Endodermal cell (in vitro differentiated cells): Measurements from ENCODE around the gene PRLH. TPM values are rescaled to one million over a fixed set of nuclear protein-coding genes. Genes with fewer than 3 reads are reported as not detected.

Experiments used
- DNase-seq: peaks from one replicate; pipeline ENCODE4 v3.0.0-alpha.2; 2017
- H3K27ac ChIP-seq: 2 replicates; pipeline ENCODE4 v1.5.1; 2013; ENCODE audit warnings: mild to moderate bottlenecking, low read depth, low read length, moderate library complexity
- H3K27me3 ChIP-seq: 2 replicates; pipeline ENCODE4 v1.6.1; 2013; ENCODE audit warnings: mild to moderate bottlenecking, low read length, moderate library complexity; ENCODE audit not compliant: insufficient read depth, control insufficient read depth, poor library complexity, severe bottlenecking
- H3K36me3 ChIP-seq: 2 replicates; pipeline ENCODE4 v1.7.0; 2013; ENCODE audit warnings: mild to moderate bottlenecking, low read length, moderate library complexity; ENCODE audit not compliant: control insufficient read depth, insufficient read depth
- H3K4me1 ChIP-seq: one replicate; pipeline ENCODE4 v1.7.0; 2013; ENCODE audit warnings: low read length; ENCODE audit not compliant: control insufficient read depth, insufficient read depth
- H3K4me3 ChIP-seq: 2 replicates; pipeline ENCODE4 v1.5.1; 2013; ENCODE audit warnings: mild to moderate bottlenecking, low read length, moderate library complexity
- H3K9ac ChIP-seq: 2 replicates; pipeline ENCODE4 v1.6.1; 2013; ENCODE audit warnings: mild to moderate bottlenecking, low read length, moderate library complexity; ENCODE audit not compliant: poor library complexity, severe bottlenecking; ENCODE audit errors: extremely low read depth
- H3K9me3 ChIP-seq: 2 replicates; pipeline ENCODE4 v1.6.1; 2013; ENCODE audit warnings: mild to moderate bottlenecking, low read length, moderate library complexity; ENCODE audit not compliant: control insufficient read depth
- H3K27ac Mint-ChIP-seq: 2 replicates; pipeline ENCODE4 v1.8.0; 2020; ENCODE audit warnings: mixed read lengths
- H3K27me3 Mint-ChIP-seq: 2 replicates; pipeline ENCODE4 v1.8.0; 2021; ENCODE audit warnings: mild to moderate bottlenecking, mixed read lengths; ENCODE audit not compliant: insufficient read depth
- H3K36me3 Mint-ChIP-seq: 2 replicates; pipeline ENCODE4 v1.8.0; 2020; ENCODE audit warnings: low read depth, mixed read lengths
- H3K4me1 Mint-ChIP-seq: 2 replicates; pipeline ENCODE4 v1.8.0; 2020; ENCODE audit warnings: mixed read lengths
- H3K4me3 Mint-ChIP-seq: 2 replicates; pipeline ENCODE4 v1.8.0; 2020; ENCODE audit warnings: mild to moderate bottlenecking, moderate library complexity, mixed read lengths
- H3K9me3 Mint-ChIP-seq: 2 replicates; pipeline ENCODE4 v1.8.0; 2020; ENCODE audit warnings: mild to moderate bottlenecking, mixed read lengths
- CTCF ChIP-seq: fragments of 200-600 bp; sonication (generic); conservative IDR thresholded peaks from 2 replicates; pipeline ENCODE4 v1.5.0; 2021; ENCODE audit warnings: antibody characterized with exemption, mild to moderate bottlenecking
- WGBS, 2 experiments: methylation state at CpG; one replicate each; pipeline versions ENCODE4 v1.1.5 to v1.1.7; 2013; ENCODE audit warnings: missing lambda C conversion rate in 2 of 2, mixed read lengths in 1 of 2; ENCODE audit not compliant: insufficient coverage in 1 of 2, insufficient read length in 1 of 2; 5-methylcytosine and 5-hydroxymethylcytosine counted together
- total RNA-seq, 2 donors: library from RNA; stranded (reverse); fragmentation: NEBNext Ultra II Directional in 1 of 2; extraction: Animal tissue kit (Norgen Biotek cat#: 25700) in 1 of 2; gene quantifications; 2 replicates in 1 of 2; 3 replicates in 1 of 2; pipeline ENCODE4 v1.2.1, GENCODE V29; 2021

The PRLH gene
- total RNA-seq, 2 donors from 2014 or later, result not detected

GRCh38 chr2:237529452-237530402, 36.6 kb upstream of the PRLH start:
- TF ChIP-seq CTCF, result no peak
- Histone ChIP-seq H3K9me3 (no peaks in the 10 kb centered on the region), H3K4me3 (no peak overlapping the region), H3K27ac (no peak overlapping the region), H3K9ac (no peak overlapping the region), H3K27me3 (no peaks in the 10 kb centered on the region), H3K36me3 (no peaks in the 10 kb centered on the region), H3K4me1 (no peaks in the 10 kb centered on the region)
- WGBS, 2 experiments, result 92 to 94% methylated on average over 16 to 19 of the region's 19 CpGs
- H3K4me3 Mint-ChIP-seq, result no peak overlapping the region
- H3K36me3 Mint-ChIP-seq, result no peaks in the 10 kb centered on the region
- H3K9me3 Mint-ChIP-seq, result no peaks in the 10 kb centered on the region
- no peak for DNase-seq
- peaks cover 14% of the 10 kb centered on the region for H3K4me1 Mint-ChIP-seq
- no peak overlapping the region for H3K27ac Mint-ChIP-seq
- peaks cover 3% of the 10 kb centered on the region for H3K27me3 Mint-ChIP-seq

GRCh38 chr2:237530472-237531433, 35.6 kb upstream of the PRLH start:
- H3K4me1 Mint-ChIP-seq, result peaks cover 18% of the 10 kb centered on the region
- H3K27me3 Mint-ChIP-seq, result peaks cover 3% of the 10 kb centered on the region
- H3K4me3 ChIP-seq, result no peak overlapping the region
- no peaks in the 10 kb centered on the region for H3K9me3 Mint-ChIP-seq
- whole genome bisulfite sequencing, 2 experiments, result 92 to 97% methylated on average over 12 of the region's 12 CpGs
- no peaks in the 10 kb centered on the region for H3K36me3 Mint-ChIP-seq
- H3K4me3 Mint-ChIP-seq, result no peak overlapping the region
- no peak for DNase-seq
- H3K27me3 ChIP-seq, result no peaks in the 10 kb centered on the region
- H3K9me3 ChIP-seq, result no peaks in the 10 kb centered on the region
- TF ChIP-seq CTCF, result no peak
- no peak overlapping the region for H3K9ac ChIP-seq
- no peak overlapping the region for H3K27ac ChIP-seq
- no peak overlapping the region for H3K27ac Mint-ChIP-seq
- no peaks in the 10 kb centered on the region for H3K36me3 ChIP-seq
- H3K4me1 ChIP-seq, result no peaks in the 10 kb centered on the region

GRCh38 chr2:237532160-237532559, 34.2 kb upstream of the PRLH start:
- Mint-ChIP-seq H3K4me1 (peaks cover 16% of the 10 kb centered on the region), H3K4me3 (no peak overlapping the region), H3K9me3 (no peaks in the 10 kb centered on the region), H3K36me3 (no peaks in the 10 kb centered on the region), H3K27me3 (peaks cover 3% of the 10 kb centered on the region), H3K27ac (no peak overlapping the region)
- Histone ChIP-seq H3K27me3 (no peaks in the 10 kb centered on the region), H3K27ac (peak overlapping the region; percentile 51), H3K4me1 (no peaks in the 10 kb centered on the region), H3K4me3 (no peak overlapping the region), H3K36me3 (no peaks in the 10 kb centered on the region), H3K9me3 (no peaks in the 10 kb centered on the region), H3K9ac (no peak overlapping the region)
- TF ChIP-seq CTCF, result no peak
- DNase-seq, result no peak
- WGBS, 2 experiments, result 82% methylated on average over 10 to 11 of the region's 11 CpGs
